LoVo (cell line): ENCODE measurements around the gene TBCA.
"Not testable (repeated sequence)": the region's sequence is repeated elsewhere in the genome, so short reads cannot be mapped to it uniquely, and the experiment has no call there.

Experiments
- DNase-seq: peaks from one replicate; pipeline ENCODE4 v3.0.0-alpha.2; 2016; ENCODE audit warnings: low spot score

The TBCA gene

GRCh38 chr5:77772729-77773128, 3.4 kb downstream of the TBCA start:
- no peak for DNase-seq

- no peak for DNase-seq
Measured at GRCh38 chr5:77771452-77771851, 4.7 kb downstream of the TBCA start.

GRCh38 chr5:77770293-77771005, 5.7 kb downstream of the TBCA start:
- no peak for DNase-seq

- no peak for DNase-seq
Measured at GRCh38 chr5:77768978-77769377, 7.2 kb downstream of the TBCA start.

GRCh38 chr5:77767301-77767700, 8.8 kb downstream of the TBCA start:
- DNase-seq, result no peak

- DNase-seq, result no peak
Measured at GRCh38 chr5:77761606-77762005, 14.5 kb downstream of the TBCA start.

- no peak for DNase-seq
Measured at GRCh38 chr5:77758141-77758938, 17.8 kb downstream of the TBCA start.

GRCh38 chr5:77751328-77752023, 24.7 kb downstream of the TBCA start:
- no peak for DNase-seq

- not testable (repeated sequence) for DNase-seq
Measured at GRCh38 chr5:77750928-77751327, 25.2 kb downstream of the TBCA start.

GRCh38 chr5:77748160-77748559, 28.0 kb downstream of the TBCA start:
- DNase-seq, result no peak

GRCh38 chr5:77744116-77744515, 32.0 kb downstream of the TBCA start:
- DNase-seq, result no peak

GRCh38 chr5:77743181-77743580, 33.0 kb downstream of the TBCA start:
- DNase-seq, result no peak

GRCh38 chr5:77741608-77742007, 34.5 kb downstream of the TBCA start:
- no peak for DNase-seq

- DNase-seq, result no peak
Measured at GRCh38 chr5:77734885-77735284, 41.3 kb downstream of the TBCA start.

GRCh38 chr5:77733130-77733529, 43.0 kb downstream of the TBCA start:
- no peak for DNase-seq

GRCh38 chr5:77727190-77727589, 48.9 kb downstream of the TBCA start:
- no peak for DNase-seq

GRCh38 chr5:77725616-77726015, 50.5 kb downstream of the TBCA start:
- no peak for DNase-seq

- no peak for DNase-seq
Measured at GRCh38 chr5:77724934-77725333, 51.2 kb downstream of the TBCA start.

- DNase-seq, result no peak
Measured at GRCh38 chr5:77719666-77720363, 56.3 kb downstream of the TBCA start.

GRCh38 chr5:77718934-77719610, 57.1 kb downstream of the TBCA start:
- no peak for DNase-seq

GRCh38 chr5:77709993-77710685, 66.0 kb downstream of the TBCA start:
- no peak for DNase-seq
